Heart left ventricle (tissue), 13 donors: Measurements from ENCODE around the gene MEPE.

ENCODE experiments used
- CTCF ChIP-seq, 12 donors: fragments of 200-600 bp; sonication (generic) in 4 of 12; IDR thresholded peaks; one replicate each; pipeline versions ENCODE4 v1.5.0 to v1.8.0; 2018 to 2022; ENCODE audit warnings: antibody characterized with exemption in 12 of 12, mild to moderate bottlenecking in 5 of 12
- POLR2A ChIP-seq, 2 donors: fragments of 450-650 bp; IDR thresholded peaks; one replicate each; pipeline ENCODE4 v1.6.1; 2017; ENCODE audit warnings: antibody characterized with exemption in 2 of 2, mild to moderate bottlenecking in 2 of 2, moderate library complexity in 2 of 2
- donor health status: ischemic (EF 13 %, LVEDD 7.1; RV severe dilation, severe dysfunction).
- donor health status: DM: no; HTN: yes; CAD: no.
- donor health status: DM: no; HTN: no; CAD: no.
- donor health status: ischemic (EF 25% LVEDD 6.9; RV normal size, moderate dysfunction).
- donor health status: ischemic (EF 25% LVEDD 5.7; RV mildly dilated, moderate dysfunction).
- donor health status: ischemic (EF 35%, LVEDD 5.7; RV mildly dilated, moderate dysfunction).
- donor health status: nonischemic (EF 11% LVEDD 7.7; RV severe dilation, severe dysfunction).
- donor health status: DM: yes; HTN: yes; CAD: no.
- donor health status: PGD.
- donor health status: ischemic (EF 29% LVEDD 5.4; RV normal size, mild dysfunction).
- donor health status: nonischemic (EF 23%, LVEDD 6.1; RV moderate dilation, normal function).

GRCh38 chr4:87872028-87872427 is 39.3 kb downstream of the MEPE start:
- TF ChIP-seq CTCF (IDR thresholded peaks at IDR 0.05) (no peak), POLR2A (IDR thresholded peaks at IDR 0.05) (no peak)
